ENCODE data around the gene HYAL3.
"Not testable (repeated sequence)": the region's sequence is repeated elsewhere in the genome, so short reads cannot be mapped to it uniquely, and the experiment has no call there.

The HYAL3 gene

DNA sequence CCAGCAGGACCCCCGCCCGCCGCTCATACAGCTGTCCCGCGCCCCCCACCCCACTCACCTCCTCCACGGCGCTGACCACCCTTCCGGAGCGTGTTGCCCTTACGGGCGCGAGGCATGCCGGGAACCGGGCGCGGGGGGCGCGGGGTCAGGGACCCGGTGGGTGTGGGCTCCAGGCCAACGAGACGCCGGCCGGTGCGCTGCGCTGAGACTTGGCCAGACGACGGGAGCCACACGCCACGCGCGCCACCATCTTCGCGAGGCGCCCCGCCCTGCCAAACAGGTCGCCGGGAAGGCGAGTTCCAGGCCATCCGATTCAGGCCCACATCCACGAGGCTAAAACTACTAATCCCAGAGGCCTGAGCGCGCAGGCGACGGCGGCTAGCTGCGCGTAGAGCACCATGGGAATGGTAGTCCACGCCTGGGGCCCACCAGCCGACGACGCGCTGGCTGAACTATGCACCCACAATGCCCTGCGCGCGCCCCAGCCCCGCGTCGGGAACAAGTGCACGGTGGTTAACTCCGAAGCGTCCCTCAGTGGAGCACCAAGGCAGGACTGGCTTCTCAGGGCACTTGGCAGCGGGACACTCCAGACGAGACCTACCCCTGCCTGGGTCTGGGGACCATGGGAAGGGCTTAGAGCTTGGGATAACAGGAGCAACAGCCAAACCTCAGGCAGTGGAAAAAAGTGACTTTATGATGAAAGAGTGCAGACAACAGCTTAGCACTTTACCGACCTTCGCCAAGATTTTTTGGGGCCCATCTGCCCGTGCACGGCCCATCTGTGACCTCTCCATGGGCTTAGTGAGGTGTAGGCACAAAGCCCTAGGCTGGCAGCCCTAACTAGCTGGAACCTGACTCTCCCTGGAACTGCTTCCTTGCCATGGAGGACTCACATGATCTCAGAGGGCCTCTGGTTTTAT, 6.8 kb downstream of the HYAL3 start, which contains the start of gene IFRD2:
IFRD2 (minus strand) TSS at position 271 of the 920 bp plus-strand sequence; CDS start at position 116, 155 bp downstream.
- DNase-seq (ENCODE audit: extremely low read depth, low read depth) = peak; percentile 92
- TF ChIP-seq, protein P1, sequence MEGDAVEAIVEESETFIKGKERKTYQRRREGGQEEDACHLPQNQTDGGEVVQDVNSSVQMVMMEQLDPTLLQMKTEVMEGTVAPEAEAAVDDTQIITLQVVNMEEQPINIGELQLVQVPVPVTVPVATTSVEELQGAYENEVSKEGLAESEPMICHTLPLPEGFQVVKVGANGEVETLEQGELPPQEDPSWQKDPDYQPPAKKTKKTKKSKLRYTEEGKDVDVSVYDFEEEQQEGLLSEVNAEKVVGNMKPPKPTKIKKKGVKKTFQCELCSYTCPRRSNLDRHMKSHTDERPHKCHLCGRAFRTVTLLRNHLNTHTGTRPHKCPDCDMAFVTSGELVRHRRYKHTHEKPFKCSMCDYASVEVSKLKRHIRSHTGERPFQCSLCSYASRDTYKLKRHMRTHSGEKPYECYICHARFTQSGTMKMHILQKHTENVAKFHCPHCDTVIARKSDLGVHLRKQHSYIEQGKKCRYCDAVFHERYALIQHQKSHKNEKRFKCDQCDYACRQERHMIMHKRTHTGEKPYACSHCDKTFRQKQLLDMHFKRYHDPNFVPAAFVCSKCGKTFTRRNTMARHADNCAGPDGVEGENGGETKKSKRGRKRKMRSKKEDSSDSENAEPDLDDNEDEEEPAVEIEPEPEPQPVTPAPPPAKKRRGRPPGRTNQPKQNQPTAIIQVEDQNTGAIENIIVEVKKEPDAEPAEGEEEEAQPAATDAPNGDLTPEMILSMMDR (IDR thresholded peaks at IDR 0.05; ENCODE audit: low read depth, low read length) = no peak

DNA sequence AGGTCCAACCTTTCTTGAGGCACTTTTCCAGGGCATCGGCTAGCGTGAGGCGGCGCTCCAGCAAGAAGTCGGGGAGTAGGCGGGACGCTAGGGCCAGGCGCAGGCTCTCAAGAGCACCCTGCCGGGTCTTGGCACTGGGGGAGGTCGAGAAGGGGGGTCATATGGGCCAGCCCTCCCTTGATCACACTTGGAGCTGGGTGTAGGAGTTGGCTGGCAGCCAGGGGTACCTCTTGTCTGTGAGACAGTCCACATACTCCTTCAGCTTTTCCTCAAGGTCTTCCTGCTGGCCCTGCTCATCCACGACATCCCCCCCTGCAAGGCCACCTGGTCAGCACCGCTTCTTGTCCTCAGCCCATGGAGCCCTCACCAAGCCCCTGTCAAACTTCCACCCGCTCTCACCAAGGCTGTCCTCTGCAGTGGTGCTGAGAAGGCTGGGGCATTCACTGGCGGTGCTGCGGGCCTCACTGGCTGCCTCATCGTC, 9.0 kb downstream of the HYAL3 start:
- TF ChIP-seq, protein P1 (IDR thresholded peaks at IDR 0.05; ENCODE audit: low read depth, low read length) = no peak
- no peak for DNase-seq (ENCODE audit: extremely low read depth, low read depth)

GRCh38 chr3:50289130-50289529, 10.1 kb downstream of the HYAL3 start:
- DNase-seq (ENCODE audit: extremely low read depth, low read depth) = no peak
- TF ChIP-seq, protein P1 (IDR thresholded peaks at IDR 0.05; ENCODE audit: low read depth, low read length) = no peak

- DNase-seq (ENCODE audit: extremely low read depth, low read depth) = no peak
- TF ChIP-seq, protein P1 (IDR thresholded peaks at IDR 0.05; ENCODE audit: low read depth, low read length) = no peak
These were observed 10.7 kb downstream of the HYAL3 start for GRCh38 chr3:50288387-50289007.

GRCh38 chr3:50287262-50287661, 11.9 kb downstream of the HYAL3 start:
- DNase-seq (ENCODE audit: extremely low read depth, low read depth) = no peak
- TF ChIP-seq, protein P1 (IDR thresholded peaks at IDR 0.05; ENCODE audit: low read depth, low read length) = no peak

- no peak for DNase-seq (ENCODE audit: extremely low read depth, low read depth)
- TF ChIP-seq, protein P1 (IDR thresholded peaks at IDR 0.05; ENCODE audit: low read depth, low read length) = no peak
These were observed 12.6 kb downstream of the HYAL3 start for GRCh38 chr3:50286322-50287227.

DNA sequence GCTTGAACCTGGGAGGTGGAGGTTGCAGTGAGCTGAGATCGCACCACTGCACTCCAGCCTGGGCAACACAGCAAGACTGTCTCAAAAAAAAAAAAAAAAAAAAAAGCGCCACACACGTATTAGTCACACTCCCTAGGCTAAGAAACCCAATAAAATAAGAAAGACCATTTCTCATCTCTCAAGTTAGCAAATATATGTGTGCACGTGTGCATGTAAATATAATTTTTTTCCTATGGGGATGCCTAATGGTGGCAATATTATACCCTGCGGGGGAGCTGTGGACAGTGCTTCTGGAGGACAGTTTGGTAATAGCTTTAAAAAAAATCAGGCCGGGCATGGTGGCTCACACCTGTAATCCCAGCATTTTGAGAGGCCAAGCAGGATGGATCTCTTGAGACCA, 15.1 kb downstream of the HYAL3 start:
- not testable (repeated sequence) for DNase-seq (ENCODE audit: extremely low read depth, low read depth)

Measured in AG09319 (cell line).